ENCODE measurements around the gene NTNG2.

DNA sequence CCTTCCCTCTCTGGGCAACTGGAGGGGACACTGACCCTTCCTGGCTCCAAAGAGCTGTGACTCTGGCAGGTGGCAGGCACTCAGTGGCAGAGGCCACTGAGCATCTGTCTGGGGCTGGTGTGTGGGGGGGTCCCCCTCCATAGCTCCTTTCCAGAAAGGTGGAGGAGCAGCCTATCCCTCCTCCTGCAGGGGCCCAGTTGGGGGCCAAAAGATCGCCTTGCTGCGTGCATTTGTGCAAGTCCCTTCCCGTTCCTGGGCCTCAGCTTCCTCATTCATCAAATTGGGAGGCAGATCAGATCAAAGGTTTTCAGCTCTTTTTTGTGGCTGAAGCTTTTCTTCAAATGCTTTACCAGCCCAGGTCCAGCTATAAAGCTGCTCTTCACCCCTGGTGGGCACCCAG lies 77.7 kb downstream of the NTNG2 start:
- TF ChIP-seq, protein P1, sequence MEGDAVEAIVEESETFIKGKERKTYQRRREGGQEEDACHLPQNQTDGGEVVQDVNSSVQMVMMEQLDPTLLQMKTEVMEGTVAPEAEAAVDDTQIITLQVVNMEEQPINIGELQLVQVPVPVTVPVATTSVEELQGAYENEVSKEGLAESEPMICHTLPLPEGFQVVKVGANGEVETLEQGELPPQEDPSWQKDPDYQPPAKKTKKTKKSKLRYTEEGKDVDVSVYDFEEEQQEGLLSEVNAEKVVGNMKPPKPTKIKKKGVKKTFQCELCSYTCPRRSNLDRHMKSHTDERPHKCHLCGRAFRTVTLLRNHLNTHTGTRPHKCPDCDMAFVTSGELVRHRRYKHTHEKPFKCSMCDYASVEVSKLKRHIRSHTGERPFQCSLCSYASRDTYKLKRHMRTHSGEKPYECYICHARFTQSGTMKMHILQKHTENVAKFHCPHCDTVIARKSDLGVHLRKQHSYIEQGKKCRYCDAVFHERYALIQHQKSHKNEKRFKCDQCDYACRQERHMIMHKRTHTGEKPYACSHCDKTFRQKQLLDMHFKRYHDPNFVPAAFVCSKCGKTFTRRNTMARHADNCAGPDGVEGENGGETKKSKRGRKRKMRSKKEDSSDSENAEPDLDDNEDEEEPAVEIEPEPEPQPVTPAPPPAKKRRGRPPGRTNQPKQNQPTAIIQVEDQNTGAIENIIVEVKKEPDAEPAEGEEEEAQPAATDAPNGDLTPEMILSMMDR (IDR thresholded peaks at IDR 0.05), result no peak
- no peak for TF ChIP-seq EZH2phosphoT487 (IDR thresholded peaks at IDR 0.05)
